Measurements from ENCODE around the gene TPP2. TPM values are rescaled to one million over a fixed set of nuclear protein-coding genes. Genes with fewer than 3 reads are reported as not detected.

TPP2 gene
- polyA plus RNA-seq, 1 donor = 38.7 TPM

DNA sequence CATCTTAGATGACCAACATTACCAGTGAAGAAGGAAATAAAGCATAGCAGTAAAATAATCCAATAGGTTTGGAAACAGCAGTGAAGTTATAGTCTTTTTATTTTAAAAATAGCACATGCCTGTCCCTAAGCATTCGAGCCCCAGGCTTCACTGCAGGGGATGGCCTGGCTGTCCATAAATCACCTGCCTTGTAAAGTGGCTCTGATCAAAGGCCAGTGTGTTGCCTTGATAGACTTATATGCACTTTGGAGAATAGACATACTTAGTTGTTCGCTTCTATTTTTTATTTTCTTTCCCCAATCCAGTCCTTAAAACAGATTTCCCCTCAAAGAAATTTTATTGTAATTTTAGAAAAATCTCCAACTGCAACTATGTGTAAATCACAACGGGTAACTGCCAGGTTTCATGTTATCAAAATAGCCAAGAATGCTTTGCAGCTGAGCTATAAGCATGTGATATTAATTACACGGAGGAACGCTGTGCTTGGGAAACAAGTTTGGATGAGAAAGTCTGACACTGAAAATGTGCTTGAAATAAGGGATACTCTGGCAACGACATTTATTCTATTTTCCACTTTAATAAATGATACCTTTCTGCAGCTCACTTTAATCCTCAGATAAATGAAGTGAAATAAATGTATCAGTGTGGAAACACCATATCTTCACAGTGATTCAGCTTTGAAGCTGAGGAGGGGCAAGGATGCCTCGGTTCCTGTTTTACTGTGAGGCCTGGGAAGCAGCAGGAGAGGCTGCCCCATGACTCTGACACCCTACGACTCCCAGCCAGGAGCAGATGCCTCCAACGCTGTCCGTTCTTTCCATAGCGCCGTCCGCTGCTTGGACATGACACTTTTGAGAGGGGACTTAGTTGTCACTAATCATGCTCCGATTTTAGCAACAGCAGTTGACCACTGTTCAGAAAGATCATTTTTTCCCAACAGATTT, 103.6 kb downstream of the TPP2 start:
- DNase-seq = no peak
- peaks cover 4% of the 10 kb centered on the region for H3K9me3 ChIP-seq (ENCODE audit: control insufficient read depth, low read depth, low read length)
- no peaks in the 10 kb centered on the region for H3K36me3 ChIP-seq (ENCODE audit: control insufficient read depth, insufficient read depth, low read length)
- no peak overlapping the region for H3K27ac ChIP-seq (ENCODE audit: low read length)
- no peaks in the 10 kb centered on the region for H3K4me1 ChIP-seq (ENCODE audit: control insufficient read depth, insufficient read depth, low read length)
- H3K27me3 ChIP-seq (ENCODE audit: control insufficient read depth, insufficient read depth, low read length) = peaks cover 4% of the 10 kb centered on the region
- H3K4me3 ChIP-seq (ENCODE audit: low read length) = no peak overlapping the region
- WGBS (ENCODE audit: insufficient coverage, low lambda C conversion rate) = 80% methylated on average over 1 of the region's 14 CpGs

DNA sequence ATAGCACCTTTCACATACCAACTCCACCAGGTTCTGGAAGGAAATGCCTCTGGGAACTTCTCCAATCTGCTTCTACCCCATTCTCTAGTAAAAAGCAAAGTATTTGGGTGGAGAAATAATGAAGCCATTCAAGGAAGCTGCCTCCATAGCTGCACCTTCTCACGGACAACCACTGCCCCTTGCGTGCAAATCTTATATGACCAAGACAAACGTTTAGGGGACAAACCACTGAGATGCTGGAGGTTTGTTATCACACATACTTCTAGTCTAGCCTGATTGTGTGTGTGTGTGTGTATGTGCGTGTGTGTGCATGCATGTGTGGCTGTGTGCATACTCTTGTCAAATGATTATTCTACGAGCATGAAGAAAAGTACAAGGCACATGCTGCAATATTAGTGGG, 104.5 kb downstream of the TPP2 start:
- H3K9me3 ChIP-seq (ENCODE audit: control insufficient read depth, low read depth, low read length) = peaks cover 4% of the 10 kb centered on the region
- H3K36me3 ChIP-seq (ENCODE audit: control insufficient read depth, insufficient read depth, low read length) = no peaks in the 10 kb centered on the region
- H3K27me3 ChIP-seq (ENCODE audit: control insufficient read depth, insufficient read depth, low read length) = peaks cover 4% of the 10 kb centered on the region
- DNase-seq = no peak
- 92% methylated on average over 2 of the region's 5 CpGs for WGBS (ENCODE audit: insufficient coverage, low lambda C conversion rate)
- H3K4me1 ChIP-seq (ENCODE audit: control insufficient read depth, insufficient read depth, low read length) = no peaks in the 10 kb centered on the region
- no peak overlapping the region for H3K4me3 ChIP-seq (ENCODE audit: low read length)
- H3K27ac ChIP-seq (ENCODE audit: low read length) = no peak overlapping the region

DNA sequence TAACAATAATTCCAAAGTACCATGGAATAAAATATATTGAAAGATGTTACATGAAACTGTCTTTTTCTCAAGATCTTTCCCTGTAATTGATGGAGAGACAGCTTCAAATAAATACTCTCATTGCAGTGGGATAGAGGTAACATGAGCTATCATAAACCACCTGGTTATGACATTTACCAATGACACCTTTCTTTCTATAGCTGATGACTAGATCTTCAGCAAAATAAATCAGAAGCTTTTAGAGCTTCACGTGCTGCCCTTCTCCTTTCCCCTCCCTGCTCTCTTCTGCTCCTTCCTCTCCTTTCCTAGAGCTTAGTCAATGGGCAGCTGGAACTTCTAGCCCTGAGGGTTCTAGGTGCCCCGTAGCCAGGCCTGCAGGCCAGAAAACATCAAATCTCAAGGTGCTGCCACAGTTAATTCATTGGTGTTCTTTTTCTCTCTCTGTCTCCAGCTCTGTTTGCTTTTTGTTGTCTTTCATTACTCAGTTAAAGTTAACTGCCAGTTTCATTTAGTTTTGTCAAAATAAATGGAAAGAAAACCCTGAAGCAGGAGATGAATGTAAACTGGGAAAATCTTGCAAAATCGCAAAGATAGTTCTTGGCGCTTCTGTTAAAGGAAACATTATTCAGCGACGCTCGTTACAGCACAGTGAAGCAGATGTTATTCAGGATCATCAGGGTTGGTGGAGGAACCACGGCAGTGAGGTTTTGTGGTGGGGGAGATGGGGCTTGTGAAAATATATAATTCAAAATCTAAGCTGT, 106.4 kb downstream of the TPP2 start:
- Histone ChIP-seq H3K9me3 (ENCODE audit: control insufficient read depth, low read depth, low read length) (peaks cover 4% of the 10 kb centered on the region), H3K4me1 (ENCODE audit: control insufficient read depth, insufficient read depth, low read length) (no peaks in the 10 kb centered on the region), H3K27ac (ENCODE audit: low read length) (no peak overlapping the region), H3K4me3 (ENCODE audit: low read length) (no peak overlapping the region), H3K27me3 (ENCODE audit: control insufficient read depth, insufficient read depth, low read length) (no peaks in the 10 kb centered on the region), H3K36me3 (ENCODE audit: control insufficient read depth, insufficient read depth, low read length) (no peaks in the 10 kb centered on the region)
- DNase-seq = no peak
- 60% methylated on average over 1 of the region's 8 CpGs for WGBS (ENCODE audit: insufficient coverage, low lambda C conversion rate)

DNA sequence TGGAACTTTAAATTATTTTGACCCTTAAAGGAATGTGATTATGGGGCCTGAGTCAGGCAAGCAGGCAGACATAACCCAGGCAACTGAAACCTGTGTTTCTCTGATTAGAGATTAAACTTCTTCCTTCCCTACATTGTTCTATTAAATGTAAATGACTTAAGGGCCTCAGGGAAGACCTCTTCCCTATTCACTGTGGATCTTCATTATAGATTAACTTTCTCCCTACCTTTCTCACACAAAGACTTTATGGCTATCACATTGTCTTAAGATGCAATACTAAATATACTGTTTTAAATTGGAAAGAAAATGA, 106.9 kb downstream of the TPP2 start:
- Histone ChIP-seq H3K4me3 (ENCODE audit: low read length) (no peak overlapping the region), H3K4me1 (ENCODE audit: control insufficient read depth, insufficient read depth, low read length) (no peaks in the 10 kb centered on the region), H3K9me3 (ENCODE audit: control insufficient read depth, low read depth, low read length) (peaks cover under 1% of the 10 kb centered on the region), H3K36me3 (ENCODE audit: control insufficient read depth, insufficient read depth, low read length) (no peaks in the 10 kb centered on the region), H3K27me3 (ENCODE audit: control insufficient read depth, insufficient read depth, low read length) (no peaks in the 10 kb centered on the region), H3K27ac (ENCODE audit: low read length) (no peak overlapping the region)
- DNase-seq = no peak

DNA sequence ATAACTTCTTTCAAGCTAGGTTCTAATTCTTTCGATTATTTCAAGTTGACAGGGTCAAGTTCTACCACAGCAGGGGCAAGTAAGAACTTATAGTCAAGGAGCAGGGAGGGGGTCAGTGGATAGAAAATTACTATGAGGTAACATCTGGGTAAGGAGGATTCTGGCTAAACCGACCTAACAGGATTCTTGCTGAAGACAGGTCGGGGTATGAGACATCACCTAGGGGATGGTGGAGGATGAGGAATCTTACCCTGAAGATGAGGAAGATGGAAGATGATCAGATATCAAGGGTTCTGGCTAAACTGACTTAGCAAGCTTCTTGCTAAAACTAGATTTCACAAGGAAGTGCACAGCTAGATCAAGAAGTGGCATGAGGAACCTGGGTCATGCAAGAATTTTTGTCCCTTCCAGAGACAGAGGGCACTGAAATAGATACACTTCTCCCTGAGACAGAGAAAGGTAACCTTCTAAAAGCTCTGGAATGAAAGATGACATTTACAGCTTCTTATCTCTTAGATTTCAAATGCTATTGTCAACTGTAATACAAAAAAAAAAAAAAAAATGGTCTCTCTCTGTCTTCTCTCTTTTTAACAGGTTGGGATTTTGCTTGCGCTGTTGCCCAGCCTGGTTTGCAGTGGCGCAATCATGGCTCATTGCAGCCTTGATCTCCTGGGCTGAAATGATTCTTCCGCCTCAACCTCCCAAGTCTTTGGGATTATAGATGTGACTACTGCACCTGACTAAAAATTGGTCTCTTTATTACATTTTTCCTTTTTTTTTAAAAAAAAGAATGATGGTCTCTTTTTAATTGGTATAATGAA, 107.7 kb downstream of the TPP2 start:
- WGBS (ENCODE audit: insufficient coverage, low lambda C conversion rate) = 80% methylated on average over 1 of the region's 6 CpGs
- no peaks in the 10 kb centered on the region for H3K4me1 ChIP-seq (ENCODE audit: control insufficient read depth, insufficient read depth, low read length)
- H3K4me3 ChIP-seq (ENCODE audit: low read length) = no peak overlapping the region
- no peaks in the 10 kb centered on the region for H3K36me3 ChIP-seq (ENCODE audit: control insufficient read depth, insufficient read depth, low read length)
- DNase-seq = no peak
- H3K27me3 ChIP-seq (ENCODE audit: control insufficient read depth, insufficient read depth, low read length) = no peaks in the 10 kb centered on the region
- H3K9me3 ChIP-seq (ENCODE audit: control insufficient read depth, low read depth, low read length) = no peaks in the 10 kb centered on the region
- H3K27ac ChIP-seq (ENCODE audit: low read length) = no peak overlapping the region

DNA sequence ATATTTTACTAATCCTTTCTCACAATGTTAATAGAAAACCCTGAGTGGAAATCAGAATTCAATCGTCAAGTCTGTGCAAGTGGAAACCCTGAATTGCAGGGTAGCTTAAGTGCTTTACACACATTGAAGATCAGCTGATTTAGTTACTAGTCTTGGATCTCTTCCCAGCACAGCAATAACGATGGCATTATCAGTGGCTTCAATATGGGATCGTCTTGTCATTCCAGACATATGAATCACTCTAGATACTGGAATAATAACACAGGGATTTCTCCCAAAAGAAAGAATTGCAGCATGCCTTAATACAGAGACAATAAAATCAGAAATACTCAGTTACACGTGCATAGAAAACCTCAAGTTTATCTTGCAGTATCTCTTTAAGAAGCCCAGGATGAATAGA, 110.7 kb downstream of the TPP2 start:
- peak; percentile 17 to 22 for DNase-seq
- H3K27me3 ChIP-seq (ENCODE audit: control insufficient read depth, insufficient read depth, low read length) = no peaks in the 10 kb centered on the region
- H3K9me3 ChIP-seq (ENCODE audit: control insufficient read depth, low read depth, low read length) = no peaks in the 10 kb centered on the region
- WGBS (ENCODE audit: insufficient coverage, low lambda C conversion rate) = 0% methylated on average over 1 of the region's 4 CpGs
- H3K27ac ChIP-seq (ENCODE audit: low read length) = no peak overlapping the region
- no peaks in the 10 kb centered on the region for H3K36me3 ChIP-seq (ENCODE audit: control insufficient read depth, insufficient read depth, low read length)
- H3K4me1 ChIP-seq (ENCODE audit: control insufficient read depth, insufficient read depth, low read length) = no peaks in the 10 kb centered on the region
- no peak overlapping the region for H3K4me3 ChIP-seq (ENCODE audit: low read length)

DNA sequence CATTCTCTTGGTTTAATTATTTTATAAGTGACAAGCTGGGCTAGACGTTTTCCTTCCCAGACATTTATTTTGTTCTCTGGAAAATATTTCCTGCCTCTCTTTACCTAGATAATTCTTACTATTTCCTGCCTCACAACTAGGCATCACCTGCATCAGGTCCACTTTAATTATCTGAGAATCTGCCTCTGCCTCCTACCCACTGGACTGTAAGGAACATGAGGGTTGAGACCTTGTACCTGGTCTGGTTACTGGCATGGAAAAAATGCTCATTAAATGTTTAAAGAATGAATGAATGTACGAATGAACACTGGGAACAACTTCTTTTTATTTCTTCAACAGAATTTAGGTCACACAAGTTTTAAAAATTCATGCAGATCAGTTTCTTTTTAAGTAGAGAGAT, 111.4 kb downstream of the TPP2 start:
- Histone ChIP-seq H3K27me3 (ENCODE audit: control insufficient read depth, insufficient read depth, low read length) (no peaks in the 10 kb centered on the region), H3K36me3 (ENCODE audit: control insufficient read depth, insufficient read depth, low read length) (no peaks in the 10 kb centered on the region), H3K9me3 (ENCODE audit: control insufficient read depth, low read depth, low read length) (no peaks in the 10 kb centered on the region), H3K4me3 (ENCODE audit: low read length) (no peak overlapping the region), H3K4me1 (ENCODE audit: control insufficient read depth, insufficient read depth, low read length) (no peaks in the 10 kb centered on the region), H3K27ac (ENCODE audit: low read length) (no peak overlapping the region)
- no peak for DNase-seq
- 72% methylated on average over 2 of the region's 2 CpGs for WGBS (ENCODE audit: insufficient coverage, low lambda C conversion rate)

DNA sequence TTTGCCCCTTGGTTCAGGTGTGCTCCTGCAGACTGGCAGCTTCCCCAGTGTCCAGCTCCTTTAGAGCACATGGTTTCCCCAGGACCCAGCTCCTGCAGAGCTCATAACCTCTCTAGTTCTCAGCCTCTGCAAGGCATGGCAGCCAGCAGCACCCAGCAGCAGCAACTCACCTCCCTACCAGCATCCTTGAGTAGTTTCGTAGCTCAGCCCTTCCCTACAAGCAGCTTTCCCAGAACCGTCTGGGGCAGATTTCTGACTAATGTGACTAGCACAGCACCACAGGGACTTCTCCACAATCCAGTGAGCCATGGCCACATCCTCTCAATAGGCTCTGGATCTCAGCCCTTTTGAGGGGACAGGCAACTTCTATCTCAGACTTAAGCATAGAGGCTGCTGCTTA, 112.2 kb downstream of the TPP2 start:
- no peaks in the 10 kb centered on the region for H3K9me3 ChIP-seq (ENCODE audit: control insufficient read depth, low read depth, low read length)
- DNase-seq = no peak
- no peak overlapping the region for H3K27ac ChIP-seq (ENCODE audit: low read length)
- no peaks in the 10 kb centered on the region for H3K4me1 ChIP-seq (ENCODE audit: control insufficient read depth, insufficient read depth, low read length)
- no peaks in the 10 kb centered on the region for H3K36me3 ChIP-seq (ENCODE audit: control insufficient read depth, insufficient read depth, low read length)
- H3K4me3 ChIP-seq (ENCODE audit: low read length) = no peak overlapping the region
- no CpG with 5 or more reads among the region's 2 CpGs for WGBS (ENCODE audit: insufficient coverage, low lambda C conversion rate)
- no peaks in the 10 kb centered on the region for H3K27me3 ChIP-seq (ENCODE audit: control insufficient read depth, insufficient read depth, low read length)

DNA sequence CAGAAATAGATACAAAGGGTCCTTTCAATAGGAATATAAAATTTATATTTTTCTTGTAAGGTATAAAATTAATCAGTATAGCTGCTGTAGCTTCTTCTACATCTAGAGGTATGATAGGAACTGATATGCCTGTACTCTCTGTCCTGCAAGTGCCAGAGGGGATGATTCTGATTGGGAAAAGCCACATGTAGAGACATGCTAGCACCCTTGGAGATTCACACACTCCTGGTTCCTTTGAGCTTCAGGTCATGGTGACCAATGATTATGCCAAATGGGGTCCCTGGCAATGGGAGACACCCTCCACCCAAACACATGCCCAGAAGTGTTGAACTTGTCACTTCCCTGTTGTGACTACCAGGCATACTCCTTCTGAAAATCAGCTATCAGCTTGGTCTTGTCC, 112.8 kb downstream of the TPP2 start:
- H3K36me3 ChIP-seq (ENCODE audit: control insufficient read depth, insufficient read depth, low read length) = no peaks in the 10 kb centered on the region
- no peaks in the 10 kb centered on the region for H3K4me1 ChIP-seq (ENCODE audit: control insufficient read depth, insufficient read depth, low read length)
- DNase-seq = no peak
- H3K27me3 ChIP-seq (ENCODE audit: control insufficient read depth, insufficient read depth, low read length) = no peaks in the 10 kb centered on the region
- no peak overlapping the region for H3K4me3 ChIP-seq (ENCODE audit: low read length)
- H3K27ac ChIP-seq (ENCODE audit: low read length) = no peak overlapping the region
- H3K9me3 ChIP-seq (ENCODE audit: control insufficient read depth, low read depth, low read length) = no peaks in the 10 kb centered on the region

DNA sequence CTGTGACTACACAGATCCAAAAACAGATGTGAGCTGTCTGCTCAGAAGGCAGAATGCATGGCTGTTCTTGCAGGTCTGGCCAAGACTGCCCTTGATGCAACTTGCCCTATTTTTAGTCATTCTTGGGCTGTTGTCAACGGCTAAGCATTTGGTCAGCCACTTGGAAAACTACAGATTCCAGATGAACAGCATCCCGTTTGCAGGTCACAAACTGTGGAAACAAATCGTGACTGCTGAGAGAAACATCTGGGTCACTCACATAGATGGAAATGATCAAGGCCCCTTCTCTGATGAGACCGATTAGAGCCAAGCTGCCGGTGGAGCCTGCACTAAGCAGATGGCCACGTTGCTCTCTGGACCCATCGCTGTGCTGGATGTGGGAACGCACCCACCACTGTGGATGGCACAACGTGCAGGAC, 113.5 kb downstream of the TPP2 start:
- DNase-seq = no peak
- H3K27me3 ChIP-seq (ENCODE audit: control insufficient read depth, insufficient read depth, low read length) = no peaks in the 10 kb centered on the region
- WGBS (ENCODE audit: insufficient coverage, low lambda C conversion rate) = no CpG with 5 or more reads among the region's 9 CpGs
- no peaks in the 10 kb centered on the region for H3K9me3 ChIP-seq (ENCODE audit: control insufficient read depth, low read depth, low read length)
- H3K4me1 ChIP-seq (ENCODE audit: control insufficient read depth, insufficient read depth, low read length) = no peaks in the 10 kb centered on the region
- no peak overlapping the region for H3K27ac ChIP-seq (ENCODE audit: low read length)
- H3K36me3 ChIP-seq (ENCODE audit: control insufficient read depth, insufficient read depth, low read length) = no peaks in the 10 kb centered on the region
- H3K4me3 ChIP-seq (ENCODE audit: low read length) = no peak overlapping the region
